Progenitor cell of endocrine pancreas (in vitro differentiated cells): Measurements from ENCODE around the gene PPT2. TPM values are rescaled to one million over a fixed set of nuclear protein-coding genes. Genes with fewer than 3 reads are reported as not detected.

ENCODE experiments used
- DNase-seq: peaks from one replicate; pipeline ENCODE4 v3.0.0; 2021; ENCODE audit warnings: low spot score; ENCODE audit not compliant: unreplicated experiment
- H3K27ac Mint-ChIP-seq: 2 replicates; pipeline ENCODE4 v1.8.0; 2021; ENCODE audit warnings: mild to moderate bottlenecking, moderate library complexity, mixed read lengths
- H3K27me3 Mint-ChIP-seq: 2 replicates; pipeline ENCODE4 v1.8.0; 2021; ENCODE audit warnings: mixed read lengths
- H3K36me3 Mint-ChIP-seq: 2 replicates; pipeline ENCODE4 v1.8.0; 2022; ENCODE audit warnings: mixed read lengths; ENCODE audit not compliant: insufficient read depth
- H3K4me1 Mint-ChIP-seq: 2 replicates; pipeline ENCODE4 v1.8.0; 2021; ENCODE audit warnings: low read depth, mixed read lengths
- H3K4me3 Mint-ChIP-seq: 2 replicates; pipeline ENCODE4 v1.8.0; 2021; ENCODE audit warnings: low read depth, mild to moderate bottlenecking, moderate library complexity, mixed read lengths
- H3K9me3 Mint-ChIP-seq: 2 replicates; pipeline ENCODE4 v1.8.0; 2021; ENCODE audit warnings: low read depth, mixed read lengths
- total RNA-seq: library from RNA; stranded (reverse); gene quantifications from 2 replicates; pipeline ENCODE4 v1.2.1, GENCODE V29; 2021
- TF ChIP-seq, protein P1 (sequence below): fragments of 200-600 bp; sonication (generic); IDR thresholded peaks from one replicate; pipeline ENCODE4 v1.5.0; 2021; ENCODE audit warnings: antibody characterized with exemption, mild to moderate bottlenecking; ENCODE audit not compliant: unreplicated experiment

PPT2 gene
- total RNA-seq, 1 donor from 2014 or later = 80.8 TPM

DNA sequence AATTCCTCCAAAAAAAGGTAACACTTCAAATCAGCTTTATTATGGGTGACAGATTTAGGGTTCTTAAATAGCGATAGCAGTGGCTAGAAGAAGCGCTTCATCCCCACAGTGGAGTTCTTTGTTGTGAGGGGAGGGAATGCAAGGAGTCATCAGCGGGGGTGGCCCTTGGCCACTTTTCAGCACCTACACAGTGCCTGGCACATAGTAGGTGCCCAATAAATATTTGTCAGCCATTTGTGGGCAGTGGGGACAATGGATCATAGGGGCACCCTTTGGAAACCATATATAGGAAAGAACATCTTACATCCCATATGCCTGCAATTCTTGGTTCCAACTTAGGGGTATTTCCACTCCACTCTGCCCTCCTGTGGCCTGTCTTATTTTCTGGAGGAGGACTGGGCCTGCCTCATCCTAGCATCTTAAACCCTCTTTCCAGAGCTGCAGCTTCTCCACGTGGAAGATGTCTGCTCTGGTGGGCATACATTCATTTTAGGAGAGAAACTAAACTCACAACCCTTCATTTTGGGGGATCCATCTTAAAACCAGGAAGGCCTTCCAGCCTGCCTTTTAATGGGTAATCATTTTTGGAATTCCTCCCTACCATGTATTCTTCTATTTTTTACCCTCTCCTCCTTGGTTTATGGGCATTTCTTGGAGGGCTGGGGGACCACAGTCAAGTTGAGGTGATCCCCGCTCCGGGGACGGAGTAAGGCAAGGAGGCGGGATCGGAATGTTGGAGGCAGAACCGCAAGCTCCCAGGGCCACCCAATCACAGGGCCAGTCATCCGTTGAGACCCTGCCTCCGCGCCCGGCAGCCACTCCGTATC lies 41.1 kb downstream of the PPT2 start:
- no peaks in the 10 kb centered on the region for H3K27me3 Mint-ChIP-seq
- H3K9me3 Mint-ChIP-seq = no peaks in the 10 kb centered on the region
- TF ChIP-seq, protein P1, sequence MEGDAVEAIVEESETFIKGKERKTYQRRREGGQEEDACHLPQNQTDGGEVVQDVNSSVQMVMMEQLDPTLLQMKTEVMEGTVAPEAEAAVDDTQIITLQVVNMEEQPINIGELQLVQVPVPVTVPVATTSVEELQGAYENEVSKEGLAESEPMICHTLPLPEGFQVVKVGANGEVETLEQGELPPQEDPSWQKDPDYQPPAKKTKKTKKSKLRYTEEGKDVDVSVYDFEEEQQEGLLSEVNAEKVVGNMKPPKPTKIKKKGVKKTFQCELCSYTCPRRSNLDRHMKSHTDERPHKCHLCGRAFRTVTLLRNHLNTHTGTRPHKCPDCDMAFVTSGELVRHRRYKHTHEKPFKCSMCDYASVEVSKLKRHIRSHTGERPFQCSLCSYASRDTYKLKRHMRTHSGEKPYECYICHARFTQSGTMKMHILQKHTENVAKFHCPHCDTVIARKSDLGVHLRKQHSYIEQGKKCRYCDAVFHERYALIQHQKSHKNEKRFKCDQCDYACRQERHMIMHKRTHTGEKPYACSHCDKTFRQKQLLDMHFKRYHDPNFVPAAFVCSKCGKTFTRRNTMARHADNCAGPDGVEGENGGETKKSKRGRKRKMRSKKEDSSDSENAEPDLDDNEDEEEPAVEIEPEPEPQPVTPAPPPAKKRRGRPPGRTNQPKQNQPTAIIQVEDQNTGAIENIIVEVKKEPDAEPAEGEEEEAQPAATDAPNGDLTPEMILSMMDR = peak; percentile 46
- peak overlapping the region; percentile 99 for H3K27ac Mint-ChIP-seq
- DNase-seq = no peak
- peaks cover 31% of the 10 kb centered on the region for H3K4me1 Mint-ChIP-seq
- H3K36me3 Mint-ChIP-seq = no peaks in the 10 kb centered on the region
- H3K4me3 Mint-ChIP-seq = peak overlapping the region; percentile 93

DNA sequence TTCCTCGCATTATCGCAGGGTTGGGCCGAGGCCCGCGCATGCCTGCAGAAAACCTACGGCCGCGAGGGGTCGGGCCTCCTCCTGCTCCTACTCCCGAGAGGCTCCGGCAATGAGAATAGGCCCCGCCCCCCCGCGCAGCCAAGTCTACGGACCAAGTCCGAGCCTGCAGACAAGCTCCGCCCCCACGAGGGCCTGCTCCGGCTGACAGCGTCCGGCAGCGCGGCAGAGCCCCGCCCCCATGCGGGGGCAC lies 41.6 kb downstream of the PPT2 start:
- peak; percentile 100 for DNase-seq
- peak overlapping the region; percentile 93 for H3K4me3 Mint-ChIP-seq
- TF ChIP-seq, protein P1 = peak; percentile 45
- H3K4me1 Mint-ChIP-seq = peaks cover 26% of the 10 kb centered on the region
- H3K27me3 Mint-ChIP-seq = no peaks in the 10 kb centered on the region
- no peaks in the 10 kb centered on the region for H3K36me3 Mint-ChIP-seq
- H3K9me3 Mint-ChIP-seq = no peaks in the 10 kb centered on the region
- peak overlapping the region; percentile 100 for H3K27ac Mint-ChIP-seq

DNA sequence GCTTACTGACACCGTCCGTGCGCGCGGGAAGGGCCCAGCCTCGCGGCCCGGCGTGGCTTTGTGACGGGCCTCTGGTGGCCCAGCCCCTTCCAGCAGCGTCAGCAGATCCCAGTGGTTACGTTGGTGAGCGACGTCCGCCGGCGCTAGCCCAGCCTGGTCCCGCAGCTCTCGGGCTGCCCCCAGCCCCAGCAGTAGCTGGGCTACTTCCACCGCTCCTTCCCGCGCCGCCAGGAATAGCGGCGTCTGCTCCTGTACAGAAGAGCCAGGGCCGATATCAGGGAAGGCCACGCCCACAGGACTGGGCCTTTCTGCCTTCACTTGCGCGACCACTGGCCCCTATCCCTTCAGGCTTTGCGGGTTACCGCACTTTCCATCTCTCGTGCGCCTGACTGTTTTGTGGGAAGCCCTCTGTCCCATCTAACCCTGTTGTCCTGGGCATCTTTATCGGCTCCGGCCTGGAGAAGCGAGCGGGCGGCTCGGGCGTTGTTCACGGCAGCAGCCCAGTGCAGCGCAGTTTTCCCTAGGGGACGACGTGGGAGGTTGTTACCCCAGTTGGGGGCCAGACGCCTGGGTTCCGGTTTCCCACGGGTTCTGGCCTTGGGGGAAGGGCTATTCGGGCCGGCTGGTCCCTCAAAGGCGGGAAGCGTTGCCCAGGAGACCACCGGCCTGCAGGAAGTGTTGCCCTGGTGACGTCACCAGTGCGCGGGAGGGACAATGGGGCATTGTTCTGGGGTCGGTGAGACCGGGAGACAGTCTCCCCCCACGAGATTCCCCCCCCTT lies 42.2 kb downstream of the PPT2 start:
- TF ChIP-seq, protein P1 = no peak
- Mint-ChIP-seq H3K27ac (peak overlapping the region; percentile 100), H3K4me1 (peaks cover 23% of the 10 kb centered on the region), H3K9me3 (no peaks in the 10 kb centered on the region), H3K27me3 (no peaks in the 10 kb centered on the region), H3K4me3 (peak overlapping the region; percentile 93), H3K36me3 (no peaks in the 10 kb centered on the region)
- DNase-seq = peak; percentile 75

DNA sequence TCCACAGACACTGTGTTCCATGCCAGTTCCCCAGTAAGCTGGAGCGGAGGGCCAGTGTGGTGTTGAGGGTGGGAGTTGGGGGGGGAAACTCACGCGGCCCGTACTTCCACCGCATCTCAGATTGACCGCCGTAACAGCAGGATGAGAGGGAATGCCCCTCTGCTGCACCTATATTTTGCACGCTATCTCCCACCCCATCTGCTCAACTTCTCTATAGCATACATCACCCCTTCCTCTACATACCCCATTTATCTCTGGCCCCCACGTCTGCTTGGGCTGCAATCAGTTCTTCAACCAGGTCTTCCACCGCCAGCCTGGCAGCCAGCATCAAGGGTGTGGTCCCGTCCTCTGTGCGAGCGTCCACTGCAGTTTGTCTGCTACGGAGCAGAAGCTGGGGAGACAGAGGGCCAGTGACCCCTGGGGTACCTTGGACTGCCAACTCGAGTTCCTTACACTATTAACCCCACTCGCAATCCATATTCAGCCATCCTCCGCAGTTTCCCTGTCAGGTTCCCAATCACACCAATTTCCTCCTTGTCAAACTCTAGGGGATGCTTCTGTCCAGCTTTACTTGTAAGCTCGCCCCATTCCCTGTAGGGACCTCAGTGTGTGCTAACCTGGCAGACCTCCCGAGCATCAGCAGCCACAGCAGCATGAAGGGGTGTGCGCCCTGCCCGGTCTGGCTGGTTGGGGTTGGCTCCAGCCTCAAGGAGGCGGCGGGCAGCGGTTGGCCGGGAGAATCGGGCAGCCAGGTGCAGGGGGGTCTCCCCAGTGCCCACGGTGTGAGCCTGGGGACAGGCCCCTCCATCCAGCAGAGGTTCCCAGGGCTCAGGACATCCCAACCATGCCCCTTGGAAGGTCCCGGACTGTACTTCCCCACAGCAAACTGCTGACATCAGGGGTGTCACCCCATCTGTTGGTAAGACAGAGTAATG lies 43.0 kb downstream of the PPT2 start:
- Mint-ChIP-seq H3K4me1 (peaks cover 18% of the 10 kb centered on the region), H3K27me3 (no peaks in the 10 kb centered on the region), H3K27ac (peak overlapping the region; percentile 100), H3K9me3 (no peaks in the 10 kb centered on the region), H3K36me3 (no peaks in the 10 kb centered on the region), H3K4me3 (peak overlapping the region; percentile 93)
- DNase-seq = no peak
- TF ChIP-seq, protein P1 = no peak

DNA sequence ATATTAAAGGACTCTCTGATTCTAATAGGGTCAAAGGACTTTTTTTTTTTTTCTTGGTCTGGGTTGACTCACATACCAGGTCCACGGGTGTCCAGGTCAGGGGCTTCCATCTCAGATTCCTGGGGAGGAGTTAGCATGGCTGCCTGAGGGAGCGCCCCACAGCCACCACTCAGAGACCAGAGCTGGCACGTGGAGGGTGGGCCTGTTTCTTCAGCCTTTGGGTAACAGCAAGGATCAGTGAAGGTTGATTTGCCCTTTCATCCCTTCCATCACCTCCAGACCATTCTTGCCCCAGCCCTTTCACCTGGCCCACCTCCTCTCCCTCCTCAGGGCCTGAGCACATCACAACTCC lies 44.4 kb downstream of the PPT2 start:
- Mint-ChIP-seq H3K27ac (no peak overlapping the region), H3K27me3 (peaks cover under 1% of the 10 kb centered on the region), H3K36me3 (no peaks in the 10 kb centered on the region), H3K4me3 (no peak overlapping the region), H3K4me1 (peaks cover 13% of the 10 kb centered on the region), H3K9me3 (no peaks in the 10 kb centered on the region)
- TF ChIP-seq, protein P1 = no peak
- DNase-seq = no peak
